ENCODE measurements around the gene ARHGAP6.

DNA sequence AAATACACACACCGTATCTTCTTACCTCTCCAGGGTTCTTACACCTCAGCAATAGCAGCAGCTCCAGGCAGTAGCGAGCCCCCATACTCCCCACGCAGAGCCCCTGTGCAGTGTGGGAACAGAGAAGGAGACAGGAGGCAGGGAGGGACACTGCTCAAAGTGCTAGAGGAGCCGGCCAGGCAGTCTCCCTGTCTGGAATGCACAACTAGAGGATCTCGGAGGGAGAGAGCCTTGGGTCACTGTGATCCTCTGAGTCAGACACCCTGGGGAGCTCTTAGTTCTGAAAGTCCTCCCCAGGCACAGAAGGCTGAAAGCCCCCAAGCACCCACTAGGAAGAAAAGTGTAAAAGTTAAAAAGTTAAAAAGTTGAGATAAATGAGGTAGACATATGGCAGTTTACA, 356.5 kb downstream of the ARHGAP6 start:
- TF ChIP-seq, protein P1, sequence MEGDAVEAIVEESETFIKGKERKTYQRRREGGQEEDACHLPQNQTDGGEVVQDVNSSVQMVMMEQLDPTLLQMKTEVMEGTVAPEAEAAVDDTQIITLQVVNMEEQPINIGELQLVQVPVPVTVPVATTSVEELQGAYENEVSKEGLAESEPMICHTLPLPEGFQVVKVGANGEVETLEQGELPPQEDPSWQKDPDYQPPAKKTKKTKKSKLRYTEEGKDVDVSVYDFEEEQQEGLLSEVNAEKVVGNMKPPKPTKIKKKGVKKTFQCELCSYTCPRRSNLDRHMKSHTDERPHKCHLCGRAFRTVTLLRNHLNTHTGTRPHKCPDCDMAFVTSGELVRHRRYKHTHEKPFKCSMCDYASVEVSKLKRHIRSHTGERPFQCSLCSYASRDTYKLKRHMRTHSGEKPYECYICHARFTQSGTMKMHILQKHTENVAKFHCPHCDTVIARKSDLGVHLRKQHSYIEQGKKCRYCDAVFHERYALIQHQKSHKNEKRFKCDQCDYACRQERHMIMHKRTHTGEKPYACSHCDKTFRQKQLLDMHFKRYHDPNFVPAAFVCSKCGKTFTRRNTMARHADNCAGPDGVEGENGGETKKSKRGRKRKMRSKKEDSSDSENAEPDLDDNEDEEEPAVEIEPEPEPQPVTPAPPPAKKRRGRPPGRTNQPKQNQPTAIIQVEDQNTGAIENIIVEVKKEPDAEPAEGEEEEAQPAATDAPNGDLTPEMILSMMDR (IDR thresholded peaks at IDR 0.05; ENCODE audit: insufficient read depth, low read length): no peak
- TF ChIP-seq, protein P2, sequence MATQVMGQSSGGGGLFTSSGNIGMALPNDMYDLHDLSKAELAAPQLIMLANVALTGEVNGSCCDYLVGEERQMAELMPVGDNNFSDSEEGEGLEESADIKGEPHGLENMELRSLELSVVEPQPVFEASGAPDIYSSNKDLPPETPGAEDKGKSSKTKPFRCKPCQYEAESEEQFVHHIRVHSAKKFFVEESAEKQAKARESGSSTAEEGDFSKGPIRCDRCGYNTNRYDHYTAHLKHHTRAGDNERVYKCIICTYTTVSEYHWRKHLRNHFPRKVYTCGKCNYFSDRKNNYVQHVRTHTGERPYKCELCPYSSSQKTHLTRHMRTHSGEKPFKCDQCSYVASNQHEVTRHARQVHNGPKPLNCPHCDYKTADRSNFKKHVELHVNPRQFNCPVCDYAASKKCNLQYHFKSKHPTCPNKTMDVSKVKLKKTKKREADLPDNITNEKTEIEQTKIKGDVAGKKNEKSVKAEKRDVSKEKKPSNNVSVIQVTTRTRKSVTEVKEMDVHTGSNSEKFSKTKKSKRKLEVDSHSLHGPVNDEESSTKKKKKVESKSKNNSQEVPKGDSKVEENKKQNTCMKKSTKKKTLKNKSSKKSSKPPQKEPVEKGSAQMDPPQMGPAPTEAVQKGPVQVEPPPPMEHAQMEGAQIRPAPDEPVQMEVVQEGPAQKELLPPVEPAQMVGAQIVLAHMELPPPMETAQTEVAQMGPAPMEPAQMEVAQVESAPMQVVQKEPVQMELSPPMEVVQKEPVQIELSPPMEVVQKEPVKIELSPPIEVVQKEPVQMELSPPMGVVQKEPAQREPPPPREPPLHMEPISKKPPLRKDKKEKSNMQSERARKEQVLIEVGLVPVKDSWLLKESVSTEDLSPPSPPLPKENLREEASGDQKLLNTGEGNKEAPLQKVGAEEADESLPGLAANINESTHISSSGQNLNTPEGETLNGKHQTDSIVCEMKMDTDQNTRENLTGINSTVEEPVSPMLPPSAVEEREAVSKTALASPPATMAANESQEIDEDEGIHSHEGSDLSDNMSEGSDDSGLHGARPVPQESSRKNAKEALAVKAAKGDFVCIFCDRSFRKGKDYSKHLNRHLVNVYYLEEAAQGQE (IDR thresholded peaks at IDR 0.05; ENCODE audit: insufficient replicate concordance, low read depth): no peak
- TF ChIP-seq GABPA (IDR thresholded peaks at IDR 0.05; ENCODE audit: low read depth): no peak
- TF ChIP-seq SPI1 (IDR thresholded peaks at IDR 0.05; ENCODE audit: borderline replicate concordance, low read depth): no peak

Data from HL-60 (cell line).